22Rv1 (cell line): ENCODE measurements around the gene UGT2B7.

Experiments
- ZFX ChIP-seq: fragments of 450-650 bp; IDR thresholded peaks from 2 replicates; pipeline ENCODE4 v1.6.1; 2017; ENCODE audit warnings: antibody characterized with exemption, borderline replicate concordance
- TF ChIP-seq, protein P1 (sequence below): fragments of 450-650 bp; IDR thresholded peaks from 2 replicates; pipeline ENCODE4 v1.5.1; 2017; ENCODE audit warnings: mild to moderate bottlenecking

DNA sequence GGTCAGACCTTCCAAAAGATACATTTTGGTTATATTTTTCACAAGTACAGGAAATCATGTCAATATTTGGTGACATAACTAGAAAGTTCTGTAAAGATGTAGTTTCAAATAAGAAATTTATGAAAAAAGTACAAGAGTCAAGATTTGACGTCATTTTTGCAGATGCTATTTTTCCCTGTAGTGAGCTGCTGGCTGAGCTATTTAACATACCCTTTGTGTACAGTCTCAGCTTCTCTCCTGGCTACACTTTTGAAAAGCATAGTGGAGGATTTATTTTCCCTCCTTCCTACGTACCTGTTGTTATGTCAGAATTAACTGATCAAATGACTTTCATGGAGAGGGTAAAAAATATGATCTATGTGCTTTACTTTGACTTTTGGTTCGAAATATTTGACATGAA is 536 bp downstream of the UGT2B7 start:
- TF ChIP-seq, protein P1, sequence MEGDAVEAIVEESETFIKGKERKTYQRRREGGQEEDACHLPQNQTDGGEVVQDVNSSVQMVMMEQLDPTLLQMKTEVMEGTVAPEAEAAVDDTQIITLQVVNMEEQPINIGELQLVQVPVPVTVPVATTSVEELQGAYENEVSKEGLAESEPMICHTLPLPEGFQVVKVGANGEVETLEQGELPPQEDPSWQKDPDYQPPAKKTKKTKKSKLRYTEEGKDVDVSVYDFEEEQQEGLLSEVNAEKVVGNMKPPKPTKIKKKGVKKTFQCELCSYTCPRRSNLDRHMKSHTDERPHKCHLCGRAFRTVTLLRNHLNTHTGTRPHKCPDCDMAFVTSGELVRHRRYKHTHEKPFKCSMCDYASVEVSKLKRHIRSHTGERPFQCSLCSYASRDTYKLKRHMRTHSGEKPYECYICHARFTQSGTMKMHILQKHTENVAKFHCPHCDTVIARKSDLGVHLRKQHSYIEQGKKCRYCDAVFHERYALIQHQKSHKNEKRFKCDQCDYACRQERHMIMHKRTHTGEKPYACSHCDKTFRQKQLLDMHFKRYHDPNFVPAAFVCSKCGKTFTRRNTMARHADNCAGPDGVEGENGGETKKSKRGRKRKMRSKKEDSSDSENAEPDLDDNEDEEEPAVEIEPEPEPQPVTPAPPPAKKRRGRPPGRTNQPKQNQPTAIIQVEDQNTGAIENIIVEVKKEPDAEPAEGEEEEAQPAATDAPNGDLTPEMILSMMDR: no peak
- TF ChIP-seq ZFX: no peak
